Stimulated activated naive CD4-positive, alpha-beta T cell (primary cell): Measurements from ENCODE around the gene CDH5.
A peak's percentile ranks its signal among the peaks of the same experiment; 100 is the strongest.

Source experiments
- DNase-seq, 6 experiments: peaks; one replicate each; lab custom pipeline; 2025; lab: John Stamatoyannopoulos, UW

Gene CDH5

DNA sequence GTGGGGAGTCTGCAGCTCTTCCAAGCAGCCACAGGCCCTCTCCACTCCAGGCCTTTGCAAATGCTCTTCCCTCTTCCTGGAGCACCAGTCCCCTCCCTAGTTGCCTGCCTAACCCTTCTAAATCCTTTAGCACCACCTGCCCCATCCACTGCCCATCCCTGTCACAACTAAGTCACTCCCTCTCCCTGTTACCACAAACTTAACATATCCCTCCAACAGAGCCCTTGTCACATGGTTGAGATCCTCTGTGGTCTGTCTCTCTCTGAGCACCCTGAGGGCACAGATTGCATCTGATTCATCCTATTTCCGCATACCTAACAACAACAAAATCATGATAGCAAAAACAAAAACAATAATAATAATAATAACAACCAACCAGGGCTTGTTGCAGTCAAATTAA lies 49.6 kb downstream of the CDH5 start:
- DNase-seq = no peak

DNA sequence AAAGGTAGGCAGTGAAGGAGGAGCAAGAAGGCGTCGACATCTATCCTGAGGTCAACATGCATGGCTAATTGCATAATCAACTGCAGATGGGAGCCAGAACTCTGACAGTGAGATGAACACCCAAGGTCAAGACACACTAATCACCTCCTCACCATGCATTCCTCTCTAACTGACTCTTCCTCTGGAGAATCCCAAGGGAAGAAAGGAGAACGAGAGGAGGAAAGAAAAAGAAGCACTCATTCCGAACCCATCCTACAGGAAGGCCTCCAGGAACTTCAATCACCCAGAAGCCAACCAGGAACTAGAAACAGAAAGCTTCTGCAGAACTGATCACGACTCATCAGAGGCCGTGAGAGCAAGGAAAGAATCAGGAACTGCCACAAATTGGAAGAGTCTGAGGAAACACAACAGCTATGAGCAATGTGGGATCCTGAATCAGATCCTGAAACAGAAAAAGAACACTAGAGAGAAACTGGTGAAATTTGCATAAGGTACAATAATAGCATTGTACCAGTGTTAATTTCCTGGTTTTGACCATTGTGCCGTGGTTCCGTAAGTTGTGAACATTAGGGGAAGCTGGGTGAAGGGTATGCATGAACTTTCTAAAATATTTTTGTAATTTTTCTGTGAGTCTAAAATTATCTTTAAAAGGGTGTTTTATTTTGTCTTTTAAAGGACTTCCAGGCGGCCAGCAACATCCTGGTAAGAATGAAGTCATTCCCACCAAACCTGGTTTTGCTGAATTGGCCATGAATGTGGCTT lies 50.6 kb downstream of the CDH5 start:
- no peak for DNase-seq

DNA sequence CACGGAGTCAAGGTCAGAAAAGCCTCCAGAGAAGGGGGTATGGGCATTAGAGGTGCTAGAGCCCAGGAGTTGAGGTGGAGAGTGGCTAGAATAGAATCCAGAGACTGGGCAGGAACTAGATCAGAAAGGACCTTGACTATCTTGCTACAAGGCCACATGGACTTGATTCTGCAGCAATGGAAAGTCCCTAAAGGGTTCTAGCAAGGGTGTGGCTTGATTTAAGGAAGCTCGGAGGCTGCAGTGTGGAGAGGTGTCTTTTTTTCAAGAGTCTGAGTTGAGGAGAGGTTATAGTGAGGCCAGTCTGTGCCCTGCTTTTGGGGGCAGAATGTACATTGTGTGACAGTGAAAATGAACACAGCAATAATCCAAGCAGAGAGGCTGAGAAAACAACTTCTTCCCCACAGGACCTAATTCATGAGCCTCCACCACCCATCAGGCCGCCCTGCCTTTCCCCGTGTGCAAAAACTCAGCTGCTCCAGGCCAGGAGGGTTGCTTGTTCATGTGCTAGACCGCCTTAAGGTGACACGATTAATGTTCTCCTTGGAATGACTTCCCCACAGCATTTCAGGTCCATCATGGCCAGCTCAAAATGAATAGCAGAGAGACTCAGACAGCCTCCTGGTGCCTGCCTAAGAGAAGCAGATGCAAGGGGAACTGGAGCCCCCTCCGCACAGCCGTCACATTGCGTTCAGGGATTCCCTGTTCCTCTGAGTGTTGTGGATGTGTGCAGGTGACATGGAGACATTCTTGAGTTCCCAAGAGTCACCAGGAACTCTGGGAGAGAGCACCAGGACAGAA lies 51.9 kb downstream of the CDH5 start:
- DNase-seq = no peak

DNA sequence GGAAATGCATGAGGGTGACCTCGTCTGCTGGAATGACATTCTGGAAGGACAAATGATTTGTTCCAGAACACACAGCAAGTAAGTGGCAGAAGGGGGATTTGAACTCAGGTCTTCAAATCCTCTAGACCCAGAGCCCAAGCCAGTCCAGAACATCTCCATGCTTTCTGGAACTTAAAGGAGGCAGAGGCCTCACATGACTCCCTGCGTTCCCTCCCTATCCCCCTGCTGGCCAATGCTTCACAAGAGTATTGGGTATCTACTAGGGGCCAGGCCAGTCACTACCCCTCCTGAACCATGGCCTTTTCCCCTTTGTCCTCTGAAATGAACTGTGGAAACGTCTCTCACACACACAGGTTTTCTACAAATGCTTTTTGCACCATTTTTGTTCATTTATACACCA lies 53.0 kb downstream of the CDH5 start:
- no peak for DNase-seq

DNA sequence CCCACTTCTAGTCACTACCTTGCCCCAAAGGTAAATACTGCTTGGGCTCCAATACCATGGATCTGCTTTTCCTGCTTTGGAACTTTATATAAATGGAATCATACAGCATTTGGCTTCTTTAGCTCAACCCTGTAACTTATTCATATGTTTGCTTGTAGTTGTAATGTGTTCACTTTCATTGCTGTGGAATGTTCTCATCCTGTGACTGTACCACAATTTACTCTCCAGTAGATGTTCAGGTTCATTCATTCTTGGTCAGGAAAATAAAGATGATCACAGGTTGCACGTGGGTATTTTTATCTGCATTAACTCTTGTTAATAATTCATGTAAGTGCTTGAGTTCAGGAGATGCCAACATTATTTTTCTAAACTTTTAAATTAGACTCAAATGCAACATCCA lies 53.9 kb downstream of the CDH5 start:
- no peak for DNase-seq

DNA sequence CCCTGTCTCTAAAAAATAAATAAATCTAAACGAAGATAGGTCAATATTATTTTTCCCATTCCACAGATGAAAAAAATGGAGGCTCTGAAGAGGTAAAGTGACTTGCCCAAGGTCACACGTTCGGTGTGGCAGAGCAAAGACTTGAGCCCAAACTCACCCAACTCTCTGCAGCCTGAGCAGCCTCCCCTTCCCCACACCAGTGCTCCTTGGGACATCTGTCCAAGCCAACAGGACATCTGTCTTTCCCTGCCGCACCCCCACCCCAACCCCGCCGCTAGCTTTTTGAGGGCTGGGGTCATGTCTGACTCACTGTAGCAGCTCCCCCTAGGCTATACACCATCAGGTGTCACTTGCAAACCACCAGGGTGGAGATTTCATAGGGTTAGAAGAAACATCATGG lies 55.4 kb downstream of the CDH5 start:
- no peak for DNase-seq

DNA sequence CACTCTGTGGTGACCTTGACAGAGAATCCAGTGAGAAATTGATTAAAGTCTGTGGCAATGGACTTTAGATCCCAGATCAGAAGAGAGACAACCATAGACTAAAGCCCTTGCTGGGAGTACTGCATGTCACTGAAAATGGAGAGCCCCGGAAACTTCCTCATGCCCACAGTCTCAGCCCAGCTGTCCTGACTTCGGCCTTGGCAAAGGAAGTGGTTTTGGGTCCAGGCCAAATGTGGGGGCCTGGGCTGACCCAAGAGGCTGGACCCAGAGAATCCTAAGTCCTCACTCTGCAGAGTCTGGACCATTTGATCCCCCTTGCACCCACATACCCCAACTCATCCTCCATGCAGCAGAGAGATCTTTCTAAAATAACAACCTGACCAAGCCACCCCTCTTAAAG lies 55.9 kb downstream of the CDH5 start:
- DNase-seq = no peak

DNA sequence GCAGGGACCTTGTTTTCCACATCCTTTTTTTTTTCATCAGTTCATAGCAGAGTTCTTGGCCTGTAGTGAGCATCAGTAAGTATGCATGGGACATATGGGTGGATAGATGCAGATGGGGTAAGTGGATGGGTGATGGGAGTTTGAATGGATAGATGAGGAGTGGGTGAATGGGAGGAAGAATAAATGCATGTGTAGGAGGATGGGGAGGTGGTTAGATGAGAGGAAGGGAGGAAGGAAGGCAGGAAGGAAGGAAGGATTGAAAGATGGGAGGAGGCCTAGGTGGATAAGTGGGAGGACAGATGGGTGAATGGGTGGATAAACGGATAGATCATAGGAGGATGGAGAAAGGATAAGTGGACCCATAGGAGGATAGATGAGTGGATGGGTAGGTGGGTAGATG lies 56.7 kb downstream of the CDH5 start:
- no peak for DNase-seq

DNA sequence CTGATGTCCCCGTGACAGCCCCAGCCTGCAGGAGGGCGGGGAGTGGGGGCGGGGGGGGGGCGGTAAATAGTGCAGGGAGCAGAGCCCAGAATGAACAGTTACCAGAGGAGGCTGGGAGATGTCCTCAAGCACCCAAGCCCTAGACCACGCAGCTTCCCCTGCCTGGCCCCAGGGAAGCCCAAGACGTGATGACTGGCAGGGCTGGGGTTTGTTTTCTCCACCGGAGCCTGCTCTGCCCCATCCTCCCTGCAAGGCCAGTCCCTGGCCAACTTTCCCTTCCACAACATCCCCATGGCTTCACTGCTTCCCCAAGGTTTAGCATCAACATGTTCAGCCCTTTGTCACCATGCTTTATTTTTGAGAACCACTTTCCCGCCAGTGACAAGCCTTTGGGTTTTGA lies 59.2 kb downstream of the CDH5 start:
- DNase-seq = no peak

DNA sequence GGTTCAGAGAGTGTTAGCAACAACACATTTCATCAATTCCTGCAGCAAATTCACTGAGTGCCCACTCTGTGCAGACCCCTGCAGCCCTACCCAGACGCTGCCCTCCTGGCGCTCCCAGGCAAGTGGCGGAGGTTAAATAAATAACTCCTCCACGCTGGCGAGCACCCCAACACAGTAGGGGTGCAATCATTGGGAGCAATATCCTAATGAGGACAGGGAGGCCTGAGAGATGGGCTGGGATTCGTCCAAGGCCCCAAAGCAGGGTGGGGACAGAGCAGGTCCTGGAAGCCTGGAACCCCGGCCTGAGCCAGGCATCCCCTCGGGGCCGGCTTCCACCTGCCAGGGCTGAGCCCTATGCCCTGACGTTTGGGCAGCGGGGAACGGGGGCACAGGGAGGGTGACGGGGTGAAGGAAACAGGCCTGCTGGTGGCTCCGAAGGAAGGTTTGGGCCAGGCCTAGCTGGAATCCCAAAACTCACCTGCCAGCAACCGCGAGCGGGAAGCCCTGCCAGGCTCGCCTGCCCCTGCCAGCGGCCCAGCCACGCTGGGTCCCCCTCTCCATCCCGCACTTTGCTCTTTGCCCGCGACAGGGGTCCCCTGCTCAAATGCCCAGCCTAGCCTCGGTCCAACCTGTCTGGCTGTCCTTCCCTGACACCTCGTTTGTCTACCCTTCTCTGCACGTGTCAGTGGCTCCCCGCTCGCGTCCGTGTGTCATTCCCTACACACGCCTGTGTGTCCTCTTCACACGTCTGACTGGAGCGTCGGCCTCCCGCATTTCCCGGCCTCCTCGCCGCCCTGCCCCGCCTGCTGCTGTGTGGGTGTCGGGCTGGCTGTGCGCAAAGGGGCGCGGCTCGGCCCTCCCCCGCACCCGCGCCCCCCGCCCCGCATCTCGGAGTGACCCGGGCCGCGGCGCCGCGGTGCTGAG lies 59.9 kb downstream of the CDH5 start:
- DNase-seq = peak in 1 of 6 experiments; percentile 14

DNA sequence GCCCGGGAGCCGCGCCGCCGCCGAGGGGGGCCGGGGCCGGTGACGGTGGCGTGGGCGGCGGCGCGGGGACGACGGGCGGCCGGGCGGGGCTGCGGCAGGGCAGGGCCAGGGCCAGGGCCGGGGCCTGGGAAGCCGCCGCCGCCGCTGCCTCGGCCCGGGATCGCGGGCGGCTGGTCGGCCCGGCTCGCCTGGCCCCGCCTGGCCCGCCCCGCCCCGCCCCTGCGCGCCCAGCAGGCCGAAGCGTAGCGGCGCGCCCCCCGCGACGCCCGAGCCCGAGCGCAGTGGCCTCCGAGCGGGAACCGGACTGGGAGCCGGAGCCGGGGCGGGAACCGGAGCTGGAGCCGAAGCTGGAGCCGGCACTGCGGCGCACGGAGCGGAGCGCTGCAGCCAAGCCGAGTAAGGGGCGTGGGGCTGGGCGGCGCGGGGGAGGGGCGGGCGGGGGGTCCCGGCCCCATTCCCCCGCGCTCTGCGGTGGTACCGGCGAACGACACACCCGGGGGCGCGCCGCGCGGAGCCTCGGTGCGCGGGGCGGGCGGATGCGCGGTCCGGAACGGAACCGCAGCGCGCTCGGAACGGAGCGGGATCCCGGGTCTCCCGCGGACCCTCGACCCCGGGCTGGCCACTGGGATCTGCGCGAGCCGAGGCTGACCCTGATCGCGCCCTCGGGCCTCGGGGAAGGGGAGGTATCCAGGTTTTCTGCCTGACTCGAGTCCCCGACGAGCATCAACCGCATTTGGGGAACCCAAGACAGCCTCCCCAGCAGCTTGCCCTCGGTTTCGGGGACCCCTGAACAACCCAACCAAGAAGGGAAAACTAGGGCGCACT lies 60.8 kb downstream of the CDH5 start, which contains the start of gene BEAN1:
TSS of gene BEAN1 (plus strand) at position 260 of the 825 bp plus-strand sequence. CDS start 10,382 bp downstream, outside the sequence.
- DNase-seq = peak in 2 of 6 experiments; percentile 6 to 10

DNA sequence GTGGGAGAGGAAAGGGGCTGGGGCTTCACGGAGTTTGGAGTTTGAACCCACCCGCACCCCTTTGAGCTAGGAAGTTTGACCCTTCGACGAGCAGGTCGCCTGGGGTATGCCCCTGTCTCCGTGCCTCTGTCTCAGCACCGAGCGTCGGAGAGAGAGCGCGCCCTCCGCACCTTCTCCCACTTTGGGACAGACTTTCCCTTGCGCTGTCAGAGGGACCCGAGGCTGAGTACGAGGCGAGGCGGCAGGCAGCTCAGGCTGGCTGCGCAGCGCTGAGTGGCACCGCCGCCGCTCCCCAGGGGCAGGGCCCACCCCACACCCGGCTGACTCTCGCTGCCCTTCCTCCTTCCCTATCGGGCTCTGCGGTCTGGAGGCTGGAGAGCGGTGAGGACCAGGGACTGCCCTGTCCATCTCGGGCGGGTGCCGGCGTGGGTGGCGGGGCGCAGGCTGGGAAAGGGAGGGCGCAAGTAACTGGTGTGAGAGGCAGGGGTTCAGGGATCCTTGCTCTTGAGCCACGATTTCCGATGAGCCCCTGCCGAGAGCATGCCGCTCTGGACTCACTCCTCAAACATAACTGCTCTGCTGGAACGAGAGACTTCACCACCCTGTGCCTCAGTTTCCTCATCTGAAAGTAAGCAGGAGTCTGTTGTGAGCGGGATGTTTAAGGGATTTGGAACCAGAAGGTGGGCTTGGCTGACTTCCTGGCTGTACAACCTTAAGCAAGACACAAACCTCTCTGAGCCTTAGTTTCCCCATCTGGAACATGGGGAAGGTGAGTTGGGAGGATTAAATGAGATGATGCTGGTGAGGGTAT lies 61.6 kb downstream of the CDH5 start:
- no peak for DNase-seq

DNA sequence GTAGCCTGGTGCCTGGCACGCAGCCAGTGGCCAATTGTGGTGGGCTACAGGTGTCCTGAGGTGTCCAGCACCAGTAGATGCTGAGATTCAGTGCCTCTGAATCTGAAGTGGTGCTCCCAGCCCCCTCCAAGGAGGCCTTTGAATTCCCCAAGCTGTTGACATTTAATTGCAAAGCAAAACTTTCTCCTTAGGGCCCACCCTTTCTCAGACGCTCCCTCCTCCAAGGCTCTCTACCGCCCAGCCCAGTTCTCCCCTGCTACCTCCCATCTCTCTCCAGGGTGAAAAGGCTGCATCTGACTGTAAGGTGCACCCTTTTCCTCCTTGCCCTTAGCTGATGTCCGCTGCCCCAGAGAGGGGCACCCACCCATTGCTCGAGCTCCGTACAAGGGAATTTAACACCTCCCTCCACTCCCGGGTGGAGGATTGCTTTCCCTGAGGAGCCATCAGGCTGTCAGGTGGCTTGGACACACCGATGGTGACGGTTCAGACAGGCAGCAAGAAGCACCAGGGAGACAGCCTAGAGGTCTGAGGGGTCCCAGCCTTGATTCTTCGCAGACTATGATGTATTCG lies 62.3 kb downstream of the CDH5 start:
- no peak for DNase-seq

DNA sequence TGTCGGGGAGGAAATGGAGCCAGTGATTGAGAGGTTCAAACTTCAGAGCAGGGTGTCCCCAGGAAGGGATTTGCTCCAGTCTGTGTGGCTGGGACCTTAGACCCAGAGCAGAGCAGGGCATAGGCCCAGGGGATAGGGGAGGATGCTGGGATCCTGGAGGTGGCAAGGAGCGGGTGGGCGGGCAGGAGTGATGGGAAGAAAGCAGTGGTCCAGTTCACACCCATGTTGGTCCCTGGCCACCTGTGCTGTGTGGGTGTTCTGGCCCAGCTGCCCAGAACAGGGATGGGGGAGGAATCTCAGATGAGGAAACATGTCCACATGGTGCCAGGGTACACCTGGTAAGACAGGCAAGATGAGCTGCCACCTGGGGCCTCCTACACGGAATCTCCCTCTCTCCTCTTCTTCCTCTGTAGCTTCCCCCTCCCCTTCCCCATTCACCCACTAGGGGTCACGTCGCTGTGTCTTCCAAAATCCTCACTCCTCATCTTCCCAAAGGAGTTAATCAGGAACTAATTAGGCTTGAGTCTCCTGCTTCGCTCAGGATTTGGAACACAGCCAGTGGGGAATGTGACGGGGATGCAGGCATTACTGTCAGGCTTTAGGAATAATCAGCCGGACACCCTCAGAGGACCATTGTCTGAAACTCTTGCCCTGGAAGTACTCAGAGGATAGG lies 62.9 kb downstream of the CDH5 start:
- no peak for DNase-seq

DNA sequence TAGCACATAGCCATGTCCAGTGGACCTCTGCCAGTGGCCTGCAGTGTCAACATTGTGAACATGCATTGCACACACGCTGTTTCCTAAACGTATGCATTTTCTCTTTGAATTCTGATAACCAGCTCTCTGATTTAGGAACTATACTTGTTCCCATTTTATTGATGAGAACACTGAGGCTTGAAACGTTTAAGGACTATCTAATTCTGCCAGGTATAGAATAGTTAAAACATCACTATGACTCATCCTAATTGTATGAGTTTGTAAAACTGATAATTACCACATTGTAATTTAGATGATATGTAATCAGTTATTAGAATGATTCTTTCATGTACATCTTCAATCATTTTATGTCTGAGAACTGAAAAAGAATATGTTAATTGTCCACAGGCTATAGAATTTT lies 63.7 kb downstream of the CDH5 start:
- no peak for DNase-seq

DNA sequence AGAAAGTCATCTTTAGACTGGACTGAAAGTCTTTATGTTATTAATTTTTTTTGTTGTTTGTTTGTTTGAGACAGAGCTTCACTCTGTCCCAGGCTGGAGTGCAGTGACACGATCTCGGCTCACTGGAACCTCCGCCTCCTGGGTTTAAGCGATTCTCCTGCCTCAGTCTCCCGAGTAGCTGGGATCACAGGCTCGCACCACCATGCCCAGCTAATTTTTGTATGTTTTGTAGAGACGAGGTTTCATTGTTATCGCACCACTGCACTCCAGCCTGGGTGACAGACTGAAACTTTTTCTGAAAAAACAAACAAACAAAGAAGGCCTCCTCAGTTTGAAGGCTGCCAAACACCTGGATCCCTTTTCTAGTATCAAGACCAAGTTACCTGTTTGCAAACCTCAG lies 65.3 kb downstream of the CDH5 start:
- DNase-seq = no peak

DNA sequence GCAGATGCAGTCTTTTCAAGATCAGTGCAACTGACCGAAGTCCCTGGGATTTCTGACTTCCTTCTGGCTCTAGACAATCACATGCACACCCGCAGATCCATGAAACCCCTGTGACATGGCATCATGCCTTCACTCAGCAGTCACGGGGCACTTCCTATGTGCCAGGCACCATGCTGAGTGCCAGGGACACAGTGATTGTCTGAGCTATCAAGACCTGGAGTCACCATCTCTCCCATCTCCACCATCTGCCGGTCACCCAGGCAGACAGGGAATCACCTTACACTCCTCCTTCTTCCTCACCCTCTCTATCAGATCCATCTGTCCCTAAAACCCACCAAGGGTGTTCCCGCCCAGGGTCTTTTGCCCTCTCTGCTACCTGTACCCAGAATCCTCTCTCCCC lies 65.9 kb downstream of the CDH5 start:
- DNase-seq = no peak

DNA sequence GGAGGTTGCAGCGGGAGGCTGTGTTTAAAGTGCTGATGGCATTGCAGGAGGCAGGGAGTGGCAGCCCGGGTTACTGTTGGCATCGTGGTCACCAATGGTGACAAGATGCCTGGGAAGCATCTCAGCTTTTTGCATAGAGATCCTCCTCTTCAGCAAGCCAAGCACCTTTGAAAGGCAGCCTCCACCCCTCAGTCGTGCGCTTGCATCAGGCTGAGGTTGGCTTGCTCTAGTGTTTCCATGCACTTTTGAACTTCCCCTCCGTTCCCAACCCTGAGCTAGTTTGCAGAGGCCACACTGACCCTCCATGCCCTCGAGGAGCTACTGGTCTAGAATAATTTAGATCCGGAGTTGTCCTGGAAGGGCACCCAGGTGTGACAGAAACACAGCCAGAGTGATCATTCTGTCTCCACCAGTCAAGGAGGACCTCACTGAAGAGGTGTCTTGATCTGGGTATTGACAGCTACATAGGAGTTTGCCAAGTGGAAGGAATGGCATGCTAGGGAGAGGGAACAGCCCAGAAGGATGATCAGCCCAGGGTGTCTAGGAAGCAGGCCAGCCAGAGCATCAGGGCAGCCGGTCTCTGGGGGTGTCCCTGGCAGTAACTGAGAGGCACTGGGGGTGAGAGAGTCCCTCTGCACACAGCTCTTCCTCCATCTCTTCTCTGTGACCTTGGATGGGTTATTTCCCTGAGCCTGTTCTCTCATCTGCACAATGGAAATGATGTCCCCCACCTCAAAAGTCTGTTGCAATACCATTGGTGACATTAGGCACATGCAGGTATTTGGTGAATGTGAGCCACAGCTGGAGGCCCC lies 68.3 kb downstream of the CDH5 start:
- no peak for DNase-seq

DNA sequence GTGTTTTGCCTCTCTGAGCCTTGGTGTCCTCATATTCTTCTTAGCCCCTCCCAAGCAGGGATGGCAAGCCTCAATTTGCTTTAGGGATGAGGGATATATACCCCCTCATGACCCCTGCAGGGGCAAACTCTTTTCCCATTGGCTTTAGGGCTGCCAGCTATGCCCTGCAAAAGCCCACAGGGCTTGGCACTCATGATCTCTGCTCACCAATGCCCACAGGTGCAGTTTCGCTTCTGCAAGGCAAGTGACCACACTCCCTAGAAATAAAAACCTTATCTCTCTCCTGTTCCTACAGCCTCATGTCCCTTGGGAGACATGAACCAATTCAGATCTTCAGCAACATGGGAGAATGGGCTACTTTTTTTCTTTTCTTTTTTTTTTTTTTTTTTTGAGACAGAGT lies 69.4 kb downstream of the CDH5 start:
- DNase-seq = no peak
